Sigmoid colon (tissue), 7 donors: ENCODE data around the gene ADARB1. TPM values are rescaled to one million over a fixed set of nuclear protein-coding genes. Genes with fewer than 3 reads are reported as not detected.
"Not testable (repeated sequence)": the region's sequence is repeated elsewhere in the genome, so short reads cannot be mapped to it uniquely, and the experiment has no call there.

Experiments
- DNase-seq: peaks from one replicate; pipeline ENCODE4 v3.0.0-alpha.2; 2019
- H3K27ac ChIP-seq, 4 donors: fragments of 200-600 bp; sonication (generic); one replicate each; pipeline ENCODE4 v1.5.1; 2016 to 2019; ENCODE audit warnings: mild to moderate bottlenecking in 1 of 4
- H3K27me3 ChIP-seq, 3 donors: fragments of 200-600 bp; sonication (generic); one replicate each; pipeline ENCODE4 v1.5.1; 2019; ENCODE audit warnings: mild to moderate bottlenecking in 1 of 3
- H3K36me3 ChIP-seq, 4 donors: fragments of 200-600 bp; sonication (generic); one replicate each; pipeline ENCODE4 v1.5.1; 2016 to 2019
- H3K4me1 ChIP-seq, 4 donors: fragments of 200-600 bp; sonication (generic); one replicate each; pipeline ENCODE4 v1.5.1; 2017 to 2019
- H3K4me3 ChIP-seq, 4 donors: fragments of 200-600 bp; sonication (generic); one replicate each; pipeline ENCODE4 v1.5.1; 2017 to 2019; ENCODE audit warnings: mild to moderate bottlenecking in 2 of 4, moderate library complexity in 1 of 4
- H3K9me3 ChIP-seq, 4 donors: fragments of 200-600 bp in 3 of 4; sonication (generic) in 3 of 4; one replicate each; pipeline versions ENCODE4 v1.5.1 to v1.6.1; 2013 to 2019
- CTCF ChIP-seq, 4 experiments: fragments of 450-650 bp in 3 of 4; fragments of 200-600 bp in 1 of 4; IDR thresholded peaks; one replicate each; pipeline ENCODE4 v1.5.1; 2016 to 2019; ENCODE audit warnings: antibody characterized with exemption in 4 of 4, mild to moderate bottlenecking in 3 of 4, moderate library complexity in 2 of 4
- EP300 ChIP-seq, 4 donors: sonication (generic); formaldehyde crosslinking; IDR thresholded peaks; one replicate each; pipeline ENCODE4 v1.6.1; 2017; ENCODE audit warnings: antibody characterized with exemption in 4 of 4
- POLR2A ChIP-seq, 2 donors: fragments of 450-650 bp; IDR thresholded peaks; one replicate each; pipeline ENCODE4 v1.6.1; 2016; ENCODE audit warnings: antibody characterized with exemption in 2 of 2, mild to moderate bottlenecking in 2 of 2, moderate library complexity in 2 of 2
- POLR2AphosphoS5 ChIP-seq, 4 donors: sonication (generic); formaldehyde crosslinking; IDR thresholded peaks; one replicate each; pipeline ENCODE4 v1.6.1; 2017; ENCODE audit warnings: antibody characterized with exemption in 4 of 4
- WGBS, 2 donors: extraction: QIAGEN DNeasy Blood & Tissue Kit; methylation state at CpG; one replicate each; pipeline ENCODE4 v1.1.7; 2013; 5-methylcytosine and 5-hydroxymethylcytosine counted together
- intact Hi-C: fragments of 100-400 bp; cut with DNase I; formaldehyde crosslinking; loops from one replicate; pipeline ENCODE4 v1.15.1; 2023
- polyA plus RNA-seq, 3 donors: library from polyadenylated mRNA; stranded (reverse); fragments of 200-250 nt; gene quantifications; one replicate each; pipeline ENCODE4 v1.2.3, GENCODE V29; 2013
- total RNA-seq, 4 donors: library from RNA; depleted of rRNA; stranded (reverse); fragments of >200 nt; gene quantifications; one replicate each; pipeline ENCODE4 v1.1.0, GENCODE V29; 2016
- donor health status: healthy with polysubstance abuse.
- donor health status: Bipolar disorder and iron deficiency.
- donor health status: healthy.

ADARB1 gene
- total and polyA plus RNA-seq, 7 donors = 0.92 to 102 (median 41.3) TPM

GRCh38 chr21:45129189-45129923 is 55.0 kb downstream of the ADARB1 start:
- Histone ChIP-seq H3K9me3 (no peaks in the 10 kb centered on the region), H3K4me3 (no peak overlapping the region), H3K27ac (peak overlapping the region; percentile 74 to 86 (median 82)), H3K27me3 (no peaks in the 10 kb centered on the region), H3K36me3 (peaks cover 0 to 6% (median 0%) of the 10 kb centered on the region in 4 donors), H3K4me1 (peaks cover 0 to 91% (median 76%) of the 10 kb centered on the region in 4 donors)
- no peak for DNase-seq
- peak in 3 of 4 donors; percentile 14 to 45 (median 25) for TF ChIP-seq POLR2AphosphoS5 (IDR thresholded peaks at IDR 0.05)
- no peak for TF ChIP-seq CTCF (IDR thresholded peaks at IDR 0.05)
- TF ChIP-seq EP300 (IDR thresholded peaks at IDR 0.05) = no peak
- WGBS, 2 donors = 60 to 79% methylated on average over 19 of the region's 19 CpGs
- intact Hi-C loops = no loop called here

- intact Hi-C loops = loop anchor here (2.0 kb wide), 1 partner anchor 172 kb away; no protein-coding TSS in a partner anchor
- Histone ChIP-seq H3K27me3 (no peaks in the 10 kb centered on the region), H3K4me1 (peaks cover 0 to 86% (median 71%) of the 10 kb centered on the region in 4 donors), H3K9me3 (no peaks in the 10 kb centered on the region), H3K27ac (peak overlapping the region; percentile 74 to 86 (median 82)), H3K4me3 (peak overlapping the region in 3 of 4 donors; percentile 24 to 32 (median 27)), H3K36me3 (peaks cover 0 to 13% (median 0%) of the 10 kb centered on the region in 4 donors)
- TF ChIP-seq POLR2A (IDR thresholded peaks at IDR 0.05) (peak in 1 of 2 donors; percentile 18), POLR2AphosphoS5 (IDR thresholded peaks at IDR 0.05) (peak; percentile 33 to 70 (median 51)), CTCF (IDR thresholded peaks at IDR 0.05) (no peak), EP300 (IDR thresholded peaks at IDR 0.05) (peak in 1 of 4 donors; percentile 59)
- peak; percentile 85 for DNase-seq
- WGBS, 2 donors = 27 to 58% methylated on average over 10 of the region's 10 CpGs
Measured at GRCh38 chr21:45130324-45130774, 56.0 kb downstream of the ADARB1 start.

GRCh38 chr21:45131537-45131999 is 57.2 kb downstream of the ADARB1 start:
- H3K27me3 ChIP-seq = no peaks in the 10 kb centered on the region
- intact Hi-C loops = loop anchor here (2.0 kb wide), 1 partner anchor 173 kb away; no protein-coding TSS in a partner anchor
- H3K4me3 ChIP-seq = no peak overlapping the region
- H3K9me3 ChIP-seq = no peaks in the 10 kb centered on the region
- H3K36me3 ChIP-seq = peaks cover 0 to 14% (median 0%) of the 10 kb centered on the region in 4 donors
- H3K4me1 ChIP-seq = peaks cover 0 to 84% (median 61%) of the 10 kb centered on the region in 4 donors
- 88 to 94% methylated on average over 17 of the region's 17 CpGs for WGBS, 2 donors
- peak overlapping the region; percentile 74 to 86 (median 82) for H3K27ac ChIP-seq
- TF ChIP-seq EP300 (IDR thresholded peaks at IDR 0.05) (no peak), POLR2A (IDR thresholded peaks at IDR 0.05) (no peak), POLR2AphosphoS5 (IDR thresholded peaks at IDR 0.05) (no peak), CTCF (IDR thresholded peaks at IDR 0.05) (no peak)
- DNase-seq = no peak

GRCh38 chr21:45132841-45133573 is 58.6 kb downstream of the ADARB1 start:
- no peaks in the 10 kb centered on the region for H3K27me3 ChIP-seq
- intact Hi-C loops = no loop called here
- peaks cover 0 to 10% (median 0%) of the 10 kb centered on the region in 4 donors for H3K36me3 ChIP-seq
- TF ChIP-seq POLR2A (IDR thresholded peaks at IDR 0.05) (no peak), POLR2AphosphoS5 (IDR thresholded peaks at IDR 0.05) (no peak), EP300 (IDR thresholded peaks at IDR 0.05) (no peak), CTCF (IDR thresholded peaks at IDR 0.05) (no peak)
- H3K27ac ChIP-seq = peak overlapping the region; percentile 1 to 86 (median 82)
- no peaks in the 10 kb centered on the region for H3K9me3 ChIP-seq
- no peak for DNase-seq
- WGBS, 2 donors = 64 to 84% methylated on average over 13 of the region's 13 CpGs
- H3K4me1 ChIP-seq = peaks cover 4 to 83% (median 60%) of the 10 kb centered on the region in 4 donors
- H3K4me3 ChIP-seq = no peak overlapping the region

- H3K36me3 ChIP-seq = peaks cover 0 to 10% (median 0%) of the 10 kb centered on the region in 4 donors
- DNase-seq, H3K4me3 ChIP-seq, intact Hi-C loops, H3K9me3 ChIP-seq, H3K27me3 ChIP-seq: not testable (repeated sequence)
- H3K4me1 ChIP-seq = peaks cover 4 to 83% (median 53%) of the 10 kb centered on the region in 4 donors
- WGBS, 2 donors = 96% methylated on average over 60 of the region's 60 CpGs
- H3K27ac ChIP-seq = peak overlapping the region in 3 of 4 donors; percentile 81 to 86 (median 83)
Measured at GRCh38 chr21:45133574-45134278, 59.3 kb downstream of the ADARB1 start.
